EH (cell line): Measurements from ENCODE around the gene ORM1.
"Not testable (repeated sequence)": the region's sequence is repeated elsewhere in the genome, so short reads cannot be mapped to it uniquely, and the experiment has no call there.

Experiments used
- DNase-seq: peaks from one replicate; pipeline ENCODE4 v3.0.0-alpha.2; 2015; ENCODE audit warnings: low read depth

ORM1 gene

GRCh38 chr9:114322831-114323531 lies at the start of gene ORM1:
ORM1 (plus strand) TSS chr9:114323098; CDS start chr9:114323134, 36 bp downstream.
- DNase-seq, result not testable (repeated sequence)

DNA sequence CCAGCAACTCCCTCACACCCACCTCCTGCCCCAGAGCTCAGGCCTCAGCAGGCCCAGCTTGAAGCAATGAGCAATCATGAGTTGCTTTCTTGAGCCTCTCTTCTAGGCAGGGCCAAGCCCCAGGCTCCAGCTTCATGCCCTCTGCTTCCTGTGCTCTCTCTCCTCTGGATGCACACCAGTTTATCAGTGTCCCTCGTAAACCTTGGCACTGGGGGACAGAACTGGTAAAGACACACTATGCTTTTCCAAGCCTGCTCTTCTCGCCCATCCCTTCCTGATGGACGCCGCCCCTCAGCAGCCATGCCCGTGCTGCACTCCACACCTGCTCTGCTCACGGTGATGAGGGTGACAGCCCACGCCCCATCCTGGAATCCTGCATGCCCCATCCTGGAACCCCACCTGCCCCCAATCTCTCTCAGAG lies 49.4 kb upstream of the ORM1 start:
- DNase-seq, result no peak

DNA sequence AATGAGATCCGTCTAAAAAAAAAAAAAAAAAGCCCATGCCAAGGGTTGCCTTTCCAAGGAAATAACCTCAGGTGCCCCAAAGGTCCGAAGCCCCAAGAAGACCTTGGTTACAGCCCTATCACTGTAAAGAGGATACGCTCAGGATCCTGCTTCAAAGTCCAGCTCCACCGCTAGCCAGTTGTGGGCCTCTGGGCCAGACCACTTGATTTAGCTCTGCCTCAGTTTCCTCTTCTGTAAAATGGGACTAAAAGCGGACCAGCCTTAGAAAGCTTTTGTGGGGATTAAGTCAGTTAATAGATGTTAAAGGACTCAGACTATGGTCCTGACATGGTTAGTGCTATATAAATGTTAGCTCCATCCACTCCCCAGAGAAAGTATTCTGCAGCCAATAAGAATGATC lies 48.7 kb upstream of the ORM1 start:
- DNase-seq, result no peak

DNA sequence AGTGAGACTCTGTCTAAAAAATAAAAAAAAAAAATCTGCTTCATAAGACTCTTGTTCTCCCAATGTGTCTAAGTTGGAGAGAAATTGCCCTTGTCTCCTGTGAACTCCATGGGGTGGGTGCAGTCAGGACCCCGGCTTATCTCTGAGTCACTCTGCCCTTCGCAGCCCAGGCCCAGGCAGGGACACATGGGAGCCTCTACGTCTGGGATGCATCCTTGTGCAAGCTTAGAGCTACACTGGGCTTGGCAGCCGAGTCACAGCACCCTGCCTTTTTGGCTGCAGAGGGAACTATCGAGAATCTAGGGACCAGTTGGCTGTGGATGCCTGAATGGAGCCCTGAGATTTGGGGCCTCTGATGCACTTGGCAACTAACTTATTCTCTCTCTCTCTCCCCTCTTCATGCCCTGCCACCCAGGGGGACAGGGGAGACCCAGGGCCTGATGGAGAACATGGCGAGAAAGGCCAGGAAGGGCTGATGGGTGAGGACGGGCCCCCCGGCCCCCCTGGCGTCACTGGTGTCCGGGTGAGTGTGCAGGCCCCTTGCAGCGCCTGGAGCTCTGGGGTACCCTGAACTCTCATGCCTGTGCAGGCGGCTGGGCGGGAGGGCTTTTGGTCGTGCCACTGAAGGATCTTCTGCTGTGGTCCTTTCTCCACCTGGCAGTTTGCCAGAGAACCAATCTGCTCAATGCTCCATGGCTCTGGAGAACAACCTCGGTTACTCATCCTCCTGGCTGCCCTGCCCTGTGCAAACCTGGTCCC lies 47.5 kb upstream of the ORM1 start:
- DNase-seq, result peak; percentile 42

DNA sequence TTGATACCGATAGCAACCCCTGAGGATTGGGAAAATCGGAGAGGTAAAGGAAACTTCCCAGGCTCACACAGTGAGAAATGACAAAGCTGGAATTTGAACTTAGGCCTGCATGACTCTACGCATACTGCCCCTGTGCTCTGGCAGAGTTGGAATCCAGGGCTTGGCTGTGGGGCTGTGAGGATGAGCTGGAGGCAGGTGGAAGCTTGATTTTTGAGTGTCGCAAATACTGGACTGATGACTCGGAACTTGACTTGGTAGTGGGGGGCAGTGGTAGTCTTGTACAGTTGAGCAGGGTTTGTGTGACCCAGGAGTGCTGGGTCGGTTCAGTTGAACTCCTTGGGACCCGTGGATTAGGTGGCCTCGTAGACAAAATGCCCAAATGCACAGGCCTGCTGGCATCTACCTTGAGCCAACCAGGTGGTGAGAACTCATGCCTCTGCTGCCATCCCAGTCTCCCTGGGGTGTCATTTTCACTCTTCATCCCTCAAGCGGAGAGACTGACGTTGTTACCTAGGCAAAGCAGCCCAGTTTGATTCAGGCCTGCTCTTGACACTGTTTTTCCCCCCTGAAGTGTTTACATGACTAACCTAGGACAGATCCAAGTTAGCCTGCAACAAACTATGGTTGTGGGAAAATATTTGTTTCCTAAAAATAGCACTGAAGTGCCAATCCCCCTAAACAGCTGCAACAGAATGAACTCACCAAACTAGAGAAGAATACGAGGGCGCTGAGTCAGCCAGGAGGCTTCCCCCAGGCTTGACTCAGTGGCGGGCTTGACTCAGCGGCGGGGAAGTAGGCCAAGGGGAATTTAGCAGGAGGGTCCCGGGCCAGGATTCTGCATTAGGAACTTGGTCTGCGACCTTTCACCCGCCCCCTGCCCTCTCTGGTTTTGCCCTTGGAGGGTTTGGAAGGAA lies 45.7 kb upstream of the ORM1 start:
- peak; percentile 98 for DNase-seq

GRCh38 chr9:114278356-114278755 lies 44.5 kb upstream of the ORM1 start:
- no peak for DNase-seq

DNA sequence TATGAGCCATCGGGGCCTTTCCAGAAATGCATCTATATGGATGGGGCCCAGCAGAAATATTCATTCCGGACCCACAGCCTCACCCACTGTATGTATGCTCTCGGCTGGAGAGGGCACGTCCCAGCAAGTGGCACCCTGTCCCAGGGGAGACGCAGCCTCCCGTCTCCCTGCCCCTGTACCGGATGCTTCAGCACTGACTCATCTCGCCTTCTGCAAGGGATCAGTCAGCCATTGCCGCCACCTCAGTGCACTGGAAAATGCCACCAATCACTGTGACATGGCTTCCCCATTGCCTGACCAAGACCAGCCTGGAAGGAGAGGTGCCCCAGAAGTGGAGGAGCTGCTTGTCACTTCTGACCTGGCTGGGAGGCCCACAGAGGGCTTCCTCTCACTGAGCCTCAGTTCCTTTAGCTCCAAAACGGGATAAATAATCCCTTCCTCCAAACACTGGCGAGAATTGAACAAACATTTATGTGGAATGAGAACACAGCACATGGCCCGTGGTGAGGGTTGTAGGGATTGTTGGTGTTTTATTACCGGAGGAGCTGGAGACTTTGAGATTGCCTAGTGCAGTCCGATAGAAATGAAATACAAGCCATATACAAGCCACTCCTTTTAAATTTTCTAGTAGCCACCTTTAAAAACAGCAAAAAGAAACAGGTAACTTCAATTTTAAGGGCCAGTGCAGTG lies 43.9 kb upstream of the ORM1 start:
- peak; percentile 95 for DNase-seq

- no peak for DNase-seq
Observed at GRCh38 chr9:114279693-114280092, 43.2 kb upstream of the ORM1 start.

DNA sequence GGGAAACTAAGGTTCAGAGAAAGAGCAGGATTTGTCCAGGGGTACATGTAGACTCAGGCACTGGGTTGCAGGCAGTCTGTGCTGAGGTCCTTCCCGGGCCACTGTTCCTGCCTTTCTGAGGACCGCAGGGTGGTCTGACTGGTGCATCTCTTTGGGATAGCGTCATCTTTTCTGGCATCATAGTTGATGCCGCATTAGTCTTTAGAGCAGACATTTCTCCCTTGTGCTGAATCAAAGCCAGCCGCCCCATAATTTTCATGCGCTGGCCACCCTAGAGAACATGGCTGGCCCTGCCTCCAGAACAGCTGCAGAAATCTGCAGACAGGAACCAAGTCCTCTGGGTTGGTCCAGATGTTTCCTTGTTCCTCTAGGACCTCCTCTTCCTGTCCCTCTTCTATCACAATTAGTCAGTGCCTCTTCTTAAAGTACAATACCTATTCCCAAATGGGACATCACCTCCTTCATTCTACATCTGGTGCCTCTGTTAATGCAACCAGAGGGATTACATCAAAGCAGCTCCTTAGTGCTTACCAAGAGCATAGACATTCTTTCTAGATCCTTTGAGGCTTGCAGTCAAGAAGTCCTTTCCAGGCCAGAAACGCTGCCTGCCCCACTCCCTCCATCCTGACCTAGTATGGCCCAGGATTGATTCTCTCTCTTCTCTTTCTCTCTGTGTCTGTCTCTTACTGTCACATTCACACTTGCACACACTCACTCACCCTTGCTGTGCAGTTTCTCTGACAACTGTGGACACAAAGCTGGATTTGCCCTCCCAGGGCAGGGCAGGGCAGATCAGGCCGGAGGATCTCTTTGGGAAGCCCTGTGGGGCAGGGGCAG lies 42.0 kb upstream of the ORM1 start:
- peak; percentile 69 for DNase-seq

DNA sequence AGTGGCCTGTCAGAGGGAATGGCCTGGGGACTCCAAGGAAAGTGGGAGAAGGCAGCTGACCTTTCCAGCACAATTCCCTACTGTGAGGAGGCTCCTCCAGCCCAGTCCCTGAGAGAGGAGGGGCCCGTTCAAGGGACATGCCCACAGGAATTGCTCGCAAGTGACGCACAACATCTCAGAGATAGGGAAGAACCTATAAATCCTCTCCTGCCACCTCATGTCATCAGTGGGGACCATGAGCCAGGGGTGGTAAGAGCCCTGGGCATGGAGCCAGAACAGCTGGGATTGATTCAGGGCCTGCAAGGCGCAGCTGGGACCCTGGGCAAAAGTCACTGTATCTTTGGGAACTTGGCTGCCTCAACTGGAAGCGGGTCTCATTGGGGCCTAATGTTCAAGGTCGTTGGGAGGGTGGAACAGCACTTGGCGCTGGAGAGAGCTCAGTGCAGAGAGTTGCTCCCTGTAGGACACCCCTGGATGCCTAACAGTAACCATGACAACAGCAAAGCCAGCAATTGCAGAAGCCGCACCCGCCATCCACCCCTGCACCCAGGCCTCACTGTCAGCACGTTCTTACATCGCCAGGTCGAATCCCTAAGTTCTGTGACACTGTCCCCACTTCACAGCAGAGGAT lies 41.3 kb upstream of the ORM1 start:
- DNase-seq, result peak; percentile 76

- no peak for DNase-seq
Observed at GRCh38 chr9:114282104-114282485, 40.8 kb upstream of the ORM1 start.

DNA sequence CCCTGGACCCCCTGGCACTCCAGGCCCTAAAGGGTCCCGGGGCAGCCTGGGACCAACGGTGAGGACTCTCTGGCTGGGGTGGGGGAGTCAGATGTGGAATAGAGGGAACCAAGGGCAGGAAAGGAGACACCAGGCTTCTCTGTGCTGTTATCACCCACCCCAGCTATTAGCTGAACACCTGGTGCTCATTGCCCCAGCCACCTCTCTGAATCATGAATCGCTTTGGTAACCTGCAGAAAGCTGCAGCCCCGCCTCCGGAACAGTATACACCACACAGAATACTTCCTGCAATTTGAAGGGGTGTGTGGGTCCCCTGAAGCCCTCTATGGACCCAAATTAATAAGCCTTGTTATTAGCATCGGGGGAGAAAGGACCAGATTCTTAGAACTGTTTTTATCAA lies 40.4 kb upstream of the ORM1 start:
- no peak for DNase-seq

DNA sequence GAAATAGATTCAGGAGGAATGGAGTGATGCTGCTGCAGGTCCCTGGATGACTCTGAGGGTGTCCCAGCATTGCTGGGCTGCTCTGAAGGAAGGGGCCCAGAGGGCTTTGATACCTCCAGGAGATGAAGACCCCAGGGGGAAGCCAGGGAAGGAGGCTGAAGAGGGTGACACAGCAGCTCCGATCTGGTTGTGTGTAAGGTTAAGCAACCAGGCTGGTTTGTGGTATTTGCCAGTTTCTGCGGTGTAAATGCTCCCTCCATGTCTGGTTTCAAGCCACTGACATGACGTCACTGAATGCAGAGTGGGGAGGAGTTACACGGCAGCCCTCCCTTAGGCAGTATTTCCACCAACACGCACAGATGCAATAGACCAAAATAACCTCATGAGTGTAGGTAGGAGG lies 40.0 kb upstream of the ORM1 start:
- peak; percentile 95 for DNase-seq

GRCh38 chr9:114283551-114284111 lies 39.3 kb upstream of the ORM1 start:
- DNase-seq, result no peak

DNA sequence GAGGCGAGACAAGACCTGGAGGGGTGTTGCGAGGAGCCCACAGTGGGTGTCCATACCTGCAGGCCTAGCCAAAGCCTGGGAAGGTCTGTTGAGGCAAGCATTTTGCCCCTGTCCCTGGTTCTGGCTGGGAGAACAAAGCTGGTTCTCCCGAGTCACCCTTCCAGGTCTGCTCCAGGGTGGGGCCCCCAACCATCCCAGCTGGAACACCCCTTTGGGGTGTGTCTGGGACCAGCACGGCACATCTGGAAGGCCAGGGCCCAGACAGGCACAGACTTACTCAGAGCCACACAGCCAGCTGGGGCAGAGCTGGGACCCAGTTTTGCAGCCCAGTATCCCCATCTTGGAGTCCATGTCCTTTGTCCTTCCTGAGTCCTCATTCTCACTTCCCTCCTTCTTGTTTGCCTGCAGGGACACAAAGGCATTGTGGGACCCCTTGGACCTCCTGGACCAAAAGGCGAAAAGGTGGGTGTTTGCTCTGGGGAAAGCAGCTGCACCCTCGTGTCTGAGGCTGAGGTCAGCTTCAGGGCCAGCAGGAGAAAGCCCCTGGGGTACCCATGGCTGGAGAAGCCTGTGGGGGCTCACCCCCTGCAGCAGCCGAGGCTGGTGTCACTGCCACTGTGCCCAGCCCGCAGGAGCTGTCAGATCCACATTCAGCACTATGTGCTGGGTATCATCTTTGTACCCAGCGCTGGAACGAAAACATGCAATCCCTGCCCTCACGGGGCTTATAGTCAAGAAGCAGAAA lies 38.4 kb upstream of the ORM1 start:
- no peak for DNase-seq

GRCh38 chr9:114285166-114285867 lies 37.6 kb upstream of the ORM1 start:
- peak; percentile 95 for DNase-seq

DNA sequence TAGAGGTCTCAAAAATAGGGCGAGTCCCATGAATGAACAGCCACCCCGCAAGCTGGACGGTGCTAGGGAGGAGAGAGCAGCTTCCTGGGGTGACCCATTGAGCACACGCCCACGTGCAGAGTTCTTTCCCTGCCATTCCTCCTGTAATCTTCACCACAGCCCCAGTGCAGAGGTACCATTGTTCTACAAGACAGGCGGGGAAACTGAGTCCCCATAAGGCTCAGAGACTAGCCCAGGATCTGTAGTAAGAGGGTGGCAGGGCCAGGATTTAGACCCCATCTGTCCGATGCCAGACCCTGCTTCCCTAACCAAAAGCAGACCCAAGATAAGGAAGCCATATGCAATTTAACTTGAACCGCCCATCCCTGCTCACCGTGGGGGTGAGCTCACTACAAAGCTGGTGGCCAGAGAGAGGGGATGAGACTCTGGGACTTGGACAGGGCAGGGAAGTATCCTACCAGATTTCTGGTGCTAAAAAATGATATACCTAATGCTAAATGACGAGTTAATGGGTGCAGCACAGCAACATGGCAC lies 36.7 kb upstream of the ORM1 start:
- no peak for DNase-seq

DNA sequence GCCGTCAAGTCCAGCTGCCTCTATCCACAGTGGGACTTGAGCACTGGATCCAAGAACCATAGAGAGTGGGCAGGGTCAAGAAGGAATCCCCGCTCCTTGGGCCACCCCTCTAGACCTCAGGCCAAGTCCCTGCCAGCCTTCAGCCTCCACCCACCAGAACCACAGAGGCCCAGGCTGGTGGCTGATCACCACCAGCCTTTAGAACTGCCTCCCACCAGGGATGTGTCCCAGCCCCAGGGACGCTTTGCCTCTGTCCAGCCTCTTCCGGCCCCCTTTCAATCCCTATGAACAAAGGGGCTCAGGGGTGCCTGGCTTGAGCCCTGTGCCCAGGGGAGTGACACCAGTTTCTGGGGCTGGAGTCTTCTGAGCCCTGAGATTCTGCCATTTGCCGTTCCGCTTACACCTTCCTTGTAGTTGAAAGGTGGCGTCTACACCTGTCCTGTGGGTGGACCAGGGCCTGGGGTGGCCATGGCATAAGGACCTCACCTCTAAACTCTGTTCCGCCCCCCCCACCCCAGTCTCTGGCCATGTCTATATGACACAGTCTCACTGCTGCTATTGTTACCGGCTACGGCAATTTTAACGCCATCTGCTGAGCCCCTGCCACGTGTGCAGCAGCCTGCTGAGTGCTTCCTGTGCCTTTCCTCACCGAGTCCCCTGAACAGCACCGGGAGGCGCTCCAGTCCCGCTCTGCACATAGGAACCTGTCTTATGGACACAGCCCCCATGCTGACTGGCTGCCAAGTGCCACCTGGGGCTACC lies 35.7 kb upstream of the ORM1 start:
- no peak for DNase-seq
